HG03469 (cell line): ENCODE measurements around the gene USH2A.
"Not testable (repeated sequence)": the region's sequence is repeated elsewhere in the genome, so short reads cannot be mapped to it uniquely, and the experiment has no call there.

Experiments used
- ATAC-seq: cut with Tn5 transposase; IDR thresholded peaks from one replicate; pipeline ENCODE4 v1.9.1; 2021; ENCODE audit warnings: mild to moderate bottlenecking, moderate library complexity, moderate number of reproducible peaks; ENCODE audit not compliant: unreplicated experiment

The USH2A gene

GRCh38 chr1:216055004-216055403, 368.2 kb downstream of the USH2A start:
- ATAC-seq = no peak

GRCh38 chr1:216054600-216054999, 368.6 kb downstream of the USH2A start:
- ATAC-seq = no peak

- ATAC-seq = no peak
Observed at GRCh38 chr1:216051071-216051470, 372.2 kb downstream of the USH2A start.

GRCh38 chr1:216049741-216050430, 373.4 kb downstream of the USH2A start:
- ATAC-seq = no peak

GRCh38 chr1:216047811-216048572, 375.3 kb downstream of the USH2A start:
- no peak for ATAC-seq

- ATAC-seq = no peak
Observed at GRCh38 chr1:216046336-216046735, 376.9 kb downstream of the USH2A start.

GRCh38 chr1:216045400-216045799, 377.8 kb downstream of the USH2A start:
- no peak for ATAC-seq

GRCh38 chr1:216044538-216044937, 378.7 kb downstream of the USH2A start:
- ATAC-seq = no peak

- ATAC-seq = no peak
Observed at GRCh38 chr1:216034506-216034905, 388.7 kb downstream of the USH2A start.

- ATAC-seq = no peak
Observed at GRCh38 chr1:216032961-216033614, 390.2 kb downstream of the USH2A start.

- peak; percentile 45 for ATAC-seq
Observed at GRCh38 chr1:216032284-216032683, 391.0 kb downstream of the USH2A start.

GRCh38 chr1:216028631-216029030, 394.6 kb downstream of the USH2A start:
- ATAC-seq = no peak

- ATAC-seq = no peak
Observed at GRCh38 chr1:216024546-216024945, 398.7 kb downstream of the USH2A start.

- no peak for ATAC-seq
Observed at GRCh38 chr1:216020743-216021345, 402.4 kb downstream of the USH2A start.

- ATAC-seq = no peak
Observed at GRCh38 chr1:216015116-216015515, 408.1 kb downstream of the USH2A start.

GRCh38 chr1:216014086-216014485, 409.2 kb downstream of the USH2A start:
- ATAC-seq = no peak

GRCh38 chr1:216009456-216009855, 413.8 kb downstream of the USH2A start:
- not testable (repeated sequence) for ATAC-seq

- peak; percentile 100 for ATAC-seq
Observed at GRCh38 chr1:216005916-216006315, 417.3 kb downstream of the USH2A start.

- peak; percentile 61 for ATAC-seq
Observed at GRCh38 chr1:215992620-215993019, 430.6 kb downstream of the USH2A start.

GRCh38 chr1:215987092-215987875, 436.0 kb downstream of the USH2A start:
- no peak for ATAC-seq

- ATAC-seq = no peak
Observed at GRCh38 chr1:215986401-215986800, 436.8 kb downstream of the USH2A start.
